NCI-H446 treated with DMSO at 0.1 percent for 48 hours (cell line): ENCODE data around the gene OSBPL10.
"Not testable (repeated sequence)": the region's sequence is repeated elsewhere in the genome, so short reads cannot be mapped to it uniquely, and the experiment has no call there.

Experiments
- DNase-seq: peaks from one replicate; lab custom pipeline; 2025; lab: John Stamatoyannopoulos, UW

The OSBPL10 gene

GRCh38 chr3:31704591-31705179, 276.4 kb downstream of the OSBPL10 start:
- no peak for DNase-seq

- DNase-seq: no peak
Observed at GRCh38 chr3:31704156-31704555, 276.9 kb downstream of the OSBPL10 start.

GRCh38 chr3:31701286-31701685, 279.8 kb downstream of the OSBPL10 start:
- DNase-seq: no peak

GRCh38 chr3:31699309-31699953, 281.6 kb downstream of the OSBPL10 start:
- no peak for DNase-seq

GRCh38 chr3:31696815-31697548, 284.1 kb downstream of the OSBPL10 start:
- no peak for DNase-seq

- no peak for DNase-seq
Observed at GRCh38 chr3:31696009-31696297, 285.1 kb downstream of the OSBPL10 start.

GRCh38 chr3:31695280-31696008, 285.6 kb downstream of the OSBPL10 start:
- DNase-seq: no peak

- no peak for DNase-seq
Observed at GRCh38 chr3:31693346-31693745, 287.7 kb downstream of the OSBPL10 start.

GRCh38 chr3:31692751-31693150, 288.3 kb downstream of the OSBPL10 start:
- no peak for DNase-seq

- no peak for DNase-seq
Observed at GRCh38 chr3:31690771-31691170, 290.3 kb downstream of the OSBPL10 start.

GRCh38 chr3:31689523-31689922, 291.5 kb downstream of the OSBPL10 start:
- not testable (repeated sequence) for DNase-seq

- DNase-seq: no peak
Observed at GRCh38 chr3:31688984-31689383, 292.1 kb downstream of the OSBPL10 start.

- no peak for DNase-seq
Observed at GRCh38 chr3:31687020-31687802, 293.9 kb downstream of the OSBPL10 start.

GRCh38 chr3:31680072-31680870, 300.8 kb downstream of the OSBPL10 start:
- no peak for DNase-seq

GRCh38 chr3:31676556-31676955, 304.5 kb downstream of the OSBPL10 start:
- no peak for DNase-seq

GRCh38 chr3:31673950-31674349, 307.1 kb downstream of the OSBPL10 start:
- no peak for DNase-seq

- DNase-seq: no peak
Observed at GRCh38 chr3:31671976-31672375, 309.1 kb downstream of the OSBPL10 start.

- DNase-seq: no peak
Observed at GRCh38 chr3:31671451-31671850, 309.6 kb downstream of the OSBPL10 start.

GRCh38 chr3:31670722-31671121, 310.3 kb downstream of the OSBPL10 start:
- no peak for DNase-seq

- DNase-seq: no peak
Observed at GRCh38 chr3:31670136-31670535, 310.9 kb downstream of the OSBPL10 start.

- DNase-seq: no peak
Observed at GRCh38 chr3:31668242-31668641, 312.8 kb downstream of the OSBPL10 start.
